IMR-90 (cell line): ENCODE measurements around the gene C13orf46. TPM values are rescaled to one million over a fixed set of nuclear protein-coding genes. Genes with fewer than 3 reads are reported as not detected.

Experiments
- ATAC-seq: fragments of 200-7000 bp; cut with Tn5 transposase; 2 replicates; pipeline ENCODE4 v1.9.1; 2020; ENCODE audit warnings: low read depth, mild to moderate bottlenecking, moderate library complexity
- BruUV-seq: library from RNA; stranded (reverse); fragments of 400-500 nt; replicated peaks from 2 replicates; lab custom pipeline; 2021; lab: Mats Ljungman, UMichigan
- CTCF ChIA-PET: fragments of 300-600 bp; formaldehyde crosslinking; extraction: SDS; loops from one replicate; lab custom pipeline; 2021; ENCODE audit warnings: antibody characterized with exemption; lab: Yijun Ruan, JAX
- POLR2A ChIA-PET: fragments of 300-600 bp; sonication (Branson Sonifier 250); formaldehyde crosslinking; loops from one replicate; lab custom pipeline; 2022; ENCODE audit warnings: antibody characterized with exemption; ENCODE audit not compliant: unreplicated experiment; lab: Charles Lee
- DNase-seq: peaks from one replicate; pipeline ENCODE4 v3.0.0; 2013
- H2AFZ ChIP-seq: replicated peaks from 2 replicates; pipeline ENCODE3; 2013; ENCODE audit warnings: low read length, mild to moderate bottlenecking; ENCODE audit not compliant: poor library complexity
- H2AK5ac ChIP-seq: 2 replicates; pipeline ENCODE4 v1.6.1; 2013; ENCODE audit warnings: low read depth, low read length, inconsistent platforms
- H2AK9ac ChIP-seq: replicated peaks from 2 replicates; pipeline ENCODE3; 2013; ENCODE audit warnings: mild to moderate bottlenecking, low read depth, low read length, moderate library complexity; ENCODE audit not compliant: poor library complexity
- H2BK120ac ChIP-seq: 2 replicates; pipeline ENCODE4 v1.6.1; 2013; ENCODE audit warnings: low read depth, low read length, inconsistent platforms
- H2BK15ac ChIP-seq: 3 replicates; pipeline ENCODE4 v1.6.1; 2013; ENCODE audit warnings: low read depth, low read length, inconsistent platforms
- H2BK20ac ChIP-seq: 2 replicates; pipeline ENCODE4 v1.6.1; 2013; ENCODE audit warnings: low read depth, mild to moderate bottlenecking, inconsistent platforms, low read length, moderate library complexity
- H2BK5ac ChIP-seq: 2 replicates; pipeline ENCODE4 v1.6.1; 2013; ENCODE audit warnings: mild to moderate bottlenecking, low read depth, low read length, inconsistent platforms; ENCODE audit not compliant: poor library complexity, severe bottlenecking
- H3K14ac ChIP-seq: replicated peaks from 2 replicates; pipeline ENCODE4 v1.6.1; 2013; ENCODE audit warnings: low read depth, low read length, inconsistent platforms
- H3K18ac ChIP-seq: 2 replicates; pipeline ENCODE4 v1.6.1; 2013; ENCODE audit warnings: low read depth, low read length, control low read depth
- H3K23ac ChIP-seq: 2 replicates; pipeline ENCODE4 v1.6.1; 2013; ENCODE audit warnings: low read depth, low read length, inconsistent platforms
- H3K27ac ChIP-seq: 2 replicates; pipeline ENCODE4 v1.5.1; 2013; ENCODE audit warnings: mild to moderate bottlenecking, control low read depth, low read length; ENCODE audit not compliant: insufficient read depth
- H3K27me3 ChIP-seq: 2 replicates; pipeline ENCODE4 v1.6.1; 2013; ENCODE audit warnings: low read length; ENCODE audit not compliant: control insufficient read depth, insufficient read depth
- H3K36me3 ChIP-seq: 2 replicates; pipeline ENCODE4 v1.6.1; 2013; ENCODE audit warnings: low read length, mixed read lengths; ENCODE audit not compliant: control insufficient read depth, insufficient read depth
- H3K4ac ChIP-seq: 2 replicates; pipeline ENCODE4 v1.6.1; 2013; ENCODE audit warnings: low read depth, low read length, inconsistent platforms
- H3K4me1 ChIP-seq: 2 replicates; pipeline ENCODE4 v1.6.1; 2013; ENCODE audit warnings: low read length, mixed read lengths; ENCODE audit not compliant: control insufficient read depth, insufficient read depth
- H3K4me2 ChIP-seq: 2 replicates; pipeline ENCODE4 v1.6.1; 2013; ENCODE audit warnings: low read depth, mild to moderate bottlenecking, control low read depth, low read length, moderate library complexity
- H3K4me3 ChIP-seq: 2 replicates; pipeline ENCODE4 v1.5.1; 2013; ENCODE audit warnings: low read depth, mild to moderate bottlenecking, control low read depth, low read length, moderate library complexity; ENCODE audit not compliant: insufficient read depth
- H3K56ac ChIP-seq: 2 replicates; pipeline ENCODE4 v1.6.1; 2013; ENCODE audit warnings: low read length, inconsistent platforms; ENCODE audit not compliant: insufficient read depth; ENCODE audit errors: extremely low read depth
- H3K79me1 ChIP-seq, 2 experiments: 2 replicates each; pipeline ENCODE4 v1.6.1; 2013; ENCODE audit warnings: low read length in 2 of 2, inconsistent platforms in 1 of 2, low read depth in 1 of 2
- H3K9ac ChIP-seq: 2 replicates; pipeline ENCODE4 v1.6.1; 2013; ENCODE audit warnings: low read depth, low read length, control low read depth
- H3K9me1 ChIP-seq: 2 replicates; pipeline ENCODE4 v1.6.1; 2013; ENCODE audit warnings: low read length, inconsistent platforms; ENCODE audit not compliant: insufficient read depth
- H3K9me3 ChIP-seq: 2 replicates; pipeline ENCODE4 v1.6.1; 2013; ENCODE audit warnings: low read length; ENCODE audit not compliant: control insufficient read depth, insufficient read depth
- H4K20me1 ChIP-seq: 2 replicates; pipeline ENCODE4 v1.6.1; 2013; ENCODE audit warnings: low read length, inconsistent platforms; ENCODE audit not compliant: insufficient read depth
- H4K5ac ChIP-seq: 2 replicates; pipeline ENCODE4 v1.6.1; 2013; ENCODE audit warnings: mild to moderate bottlenecking, low read depth, low read length, control low read depth
- H4K8ac ChIP-seq, 2 experiments: 2 replicates each; pipeline ENCODE4 v1.6.1; 2013; ENCODE audit warnings: low read depth in 2 of 2, low read length in 2 of 2, control low read depth in 1 of 2, inconsistent platforms in 1 of 2
- H4K91ac ChIP-seq: 2 replicates; pipeline ENCODE4 v1.6.1; 2013; ENCODE audit warnings: low read depth, low read length, inconsistent platforms; ENCODE audit not compliant: insufficient read depth
- BHLHE40 ChIP-seq: fragments of 150-350 bp; IDR thresholded peaks from 2 replicates; pipeline ENCODE4 v1.6.1; 2016; ENCODE audit warnings: mild to moderate bottlenecking, low read depth, low read length
- CEBPB ChIP-seq: IDR thresholded peaks from 2 replicates; pipeline ENCODE4 v1.6.1; 2012; ENCODE audit warnings: low read depth, low read length, improper control_type of control experiment
- CHD1 ChIP-seq: IDR thresholded peaks from 2 replicates; pipeline ENCODE4 v1.6.1; 2012; ENCODE audit warnings: low read depth, low read length, improper control_type of control experiment
- ELK1 ChIP-seq: fragments of 150-350 bp; IDR thresholded peaks from 2 replicates; pipeline ENCODE4 v1.6.1; 2016; ENCODE audit warnings: low read depth, mild to moderate bottlenecking, low read length, moderate library complexity, borderline replicate concordance
- FOS ChIP-seq: fragments of 150-350 bp; IDR thresholded peaks from 2 replicates; pipeline ENCODE4 v1.6.1; 2016; ENCODE audit warnings: low read depth, low read length
- MAFK ChIP-seq: IDR thresholded peaks from 2 replicates; pipeline ENCODE4 v1.6.1; 2012; ENCODE audit warnings: low read depth, low read length, improper control_type of control experiment
- MAZ ChIP-seq: IDR thresholded peaks from 2 replicates; pipeline ENCODE4 v1.6.1; 2012; ENCODE audit warnings: low read depth, mild to moderate bottlenecking, low read length, improper control_type of control experiment, moderate library complexity, borderline replicate concordance
- MXI1 ChIP-seq: IDR thresholded peaks from 2 replicates; pipeline ENCODE4 v1.6.1; 2012; ENCODE audit warnings: low read depth, mild to moderate bottlenecking, low read length, moderate library complexity, borderline replicate concordance
- NFE2L2 ChIP-seq: fragments of 150-350 bp; IDR thresholded peaks from 2 replicates; pipeline ENCODE4 v1.6.1; 2016; ENCODE audit warnings: low read depth, mild to moderate bottlenecking, low read length
- POLR2A ChIP-seq: IDR thresholded peaks from 2 replicates; pipeline ENCODE4 v1.6.1; 2012; ENCODE audit warnings: mild to moderate bottlenecking, low read depth, low read length
- RAD21 ChIP-seq: IDR thresholded peaks from 2 replicates; pipeline ENCODE4 v1.6.1; 2012; ENCODE audit warnings: low read length, improper control_type of control experiment
- RCOR1 ChIP-seq: IDR thresholded peaks from 2 replicates; pipeline ENCODE4 v1.6.1; 2012; ENCODE audit warnings: mild to moderate bottlenecking, low read length, improper control_type of control experiment; ENCODE audit not compliant: insufficient replicate concordance
- RFX5 ChIP-seq: IDR thresholded peaks from 2 replicates; pipeline ENCODE4 v1.8.0; 2012; ENCODE audit warnings: low read depth, mild to moderate bottlenecking, low read length, moderate library complexity
- SMC3 ChIP-seq: fragments of 150-350 bp; IDR thresholded peaks from 2 replicates; pipeline ENCODE4 v1.6.1; 2016; ENCODE audit warnings: low read depth, mild to moderate bottlenecking, antibody characterized with exemption, low read length, moderate library complexity
- WGBS, 2 experiments: methylation state at CpG; one replicate each; pipeline versions ENCODE4 v1.1.5 to v1.1.7; 2013; ENCODE audit warnings: missing lambda C conversion rate in 2 of 2; ENCODE audit not compliant: insufficient read length in 1 of 2; ENCODE audit errors: extremely low coverage in 2 of 2; 5-methylcytosine and 5-hydroxymethylcytosine counted together
- dilution Hi-C: fragments of 300-500 bp; cut with HindIII; formaldehyde crosslinking; loops from one replicate; pipeline ENCODE4 v1.14.3; 2018; ENCODE audit warnings: low sequenced_read_pairs; ENCODE audit not compliant: unreplicated experiment
- in situ Hi-C: fragments of 300-500 bp; cut with MboI; formaldehyde crosslinking; loops from 3 replicates; pipeline ENCODE4 v1.14.3; 2019; ENCODE audit warnings: low sequenced_read_pairs, inconsistent platforms, mixed read lengths
- intact Hi-C: fragments of 100-400 bp; cut with micrococcal nuclease; formaldehyde crosslinking; loops from 2 replicates; pipeline ENCODE4 v1.10.0; 2022
- polyA plus RNA-seq, 3 experiments: library from polyadenylated mRNA; depleted of rRNA; stranded (reverse); fragments of >200 nt; gene quantifications; 2 replicates each; pipeline ENCODE4 v1.2.3, GENCODE V29; 2012; ENCODE audit warnings: low replicate concordance in 1 of 3
- total RNA-seq: library from RNA; depleted of rRNA; stranded (reverse); fragments of >200 nt; gene quantifications from 2 replicates; pipeline ENCODE4 v1.2.3, GENCODE V29; 2012
- TF ChIP-seq, protein P1 (sequence below): fragments of 150-350 bp; IDR thresholded peaks from 2 replicates; pipeline ENCODE4 v1.6.1; 2017; ENCODE audit warnings: mild to moderate bottlenecking, antibody characterized with exemption, low read length, low read depth
- TF ChIP-seq, protein P2 (sequence below): conservative IDR thresholded peaks from 2 replicates; pipeline ENCODE4 v1.5.1; 2012; ENCODE audit warnings: mild to moderate bottlenecking, low read depth, low read length, improper control_type of control experiment

C13orf46 gene
- total and polyA plus RNA-seq, 2 of the 4 experiments (the other 2 are of a cell fraction) = under 0.01 to 2.1 TPM

DNA sequence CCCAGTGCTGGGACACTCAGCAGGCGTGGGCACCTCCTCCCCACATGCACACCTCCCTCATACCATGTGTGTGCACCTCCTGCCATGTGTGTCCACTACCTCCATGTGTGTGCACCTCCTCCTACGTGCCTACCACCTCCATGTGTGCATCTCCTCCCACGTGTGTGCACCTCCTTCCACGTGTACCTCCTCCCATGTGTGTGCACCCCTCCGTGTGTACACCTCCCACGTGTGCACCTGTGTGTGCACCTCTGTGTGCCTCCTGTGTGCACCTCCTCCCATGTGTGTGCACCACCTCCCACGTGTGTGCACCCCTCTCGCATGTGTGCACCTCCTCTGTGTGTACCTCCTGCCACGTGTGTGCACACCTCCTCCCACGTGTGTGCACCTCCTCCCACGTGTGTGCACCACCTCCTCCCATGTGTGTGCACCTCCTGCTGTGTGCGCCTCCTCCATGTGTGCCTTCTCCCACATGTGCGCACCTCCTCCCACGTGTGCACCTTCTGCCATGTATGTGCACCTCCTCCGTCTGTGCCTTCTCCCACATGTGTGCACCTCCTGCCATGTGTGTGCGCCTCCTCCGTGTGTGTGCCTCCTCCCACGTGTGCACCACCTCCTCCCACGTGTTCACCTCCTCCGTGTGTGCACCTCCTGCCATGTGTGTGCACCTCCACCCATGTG is 6.1 kb upstream of the C13orf46 start:
- Histone ChIP-seq H4K20me1 (peaks cover 17% of the 10 kb centered on the region), H3K9me1 (peaks cover 30% of the 10 kb centered on the region), H4K91ac (no peak overlapping the region), H2AFZ (peak overlapping the region; percentile 51), H2AK9ac (peak overlapping the region; percentile 55), H4K5ac (no peak overlapping the region), H3K4ac (no peak overlapping the region), H3K18ac (no peak overlapping the region), H4K8ac (no peak overlapping the region), H3K14ac (no peak overlapping the region), H3K27me3 (no peaks in the 10 kb centered on the region), H3K56ac (no peak overlapping the region), H2BK20ac (no peak overlapping the region), H2BK5ac (no peak overlapping the region), H3K4me3 (no peak overlapping the region), H3K4me2 (no peak overlapping the region), H3K23ac (no peak overlapping the region), H3K79me1 (peaks cover 6 to 53% of the 10 kb centered on the region in 2 experiments; a peak in 3 of 4 replicates), H3K9me3 (no peaks in the 10 kb centered on the region), H2AK5ac (no peak overlapping the region; the same call in 1 of the 2 replicates), H3K4me1 (peaks cover 10% of the 10 kb centered on the region), H2BK120ac (no peak overlapping the region), H2BK15ac (no peak overlapping the region), H3K27ac (no peak overlapping the region), H3K36me3 (peaks cover 66% of the 10 kb centered on the region), H3K9ac (no peak overlapping the region)
- 96% methylated on average over 17 of the region's 20 CpGs; no CpG with 5 or more reads in 1 of the 2 experiments for WGBS, 2 experiments
- in situ Hi-C loops = no loop called here
- ChIA-PET POLR2A (no interaction called here), CTCF (no interaction called here)
- no TSS peak for BruUV-seq
- DNase-seq = no peak
- intact Hi-C loops = no loop called here
- dilution Hi-C loops = no loop called here
- TF ChIP-seq NFE2L2 (no peak), CHD1 (no peak), POLR2A (no peak), SMC3 (no peak), MAZ (no peak), FOS (no peak), ELK1 (no peak), RAD21 (no peak), BHLHE40 (no peak), RCOR1 (no peak), RFX5 (no peak), MAFK (no peak), CEBPB (no peak), MXI1 (no peak)
- TF ChIP-seq, protein P1, sequence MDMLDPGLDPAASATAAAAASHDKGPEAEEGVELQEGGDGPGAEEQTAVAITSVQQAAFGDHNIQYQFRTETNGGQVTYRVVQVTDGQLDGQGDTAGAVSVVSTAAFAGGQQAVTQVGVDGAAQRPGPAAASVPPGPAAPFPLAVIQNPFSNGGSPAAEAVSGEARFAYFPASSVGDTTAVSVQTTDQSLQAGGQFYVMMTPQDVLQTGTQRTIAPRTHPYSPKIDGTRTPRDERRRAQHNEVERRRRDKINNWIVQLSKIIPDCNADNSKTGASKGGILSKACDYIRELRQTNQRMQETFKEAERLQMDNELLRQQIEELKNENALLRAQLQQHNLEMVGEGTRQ = no peak
- TF ChIP-seq, protein P2, sequence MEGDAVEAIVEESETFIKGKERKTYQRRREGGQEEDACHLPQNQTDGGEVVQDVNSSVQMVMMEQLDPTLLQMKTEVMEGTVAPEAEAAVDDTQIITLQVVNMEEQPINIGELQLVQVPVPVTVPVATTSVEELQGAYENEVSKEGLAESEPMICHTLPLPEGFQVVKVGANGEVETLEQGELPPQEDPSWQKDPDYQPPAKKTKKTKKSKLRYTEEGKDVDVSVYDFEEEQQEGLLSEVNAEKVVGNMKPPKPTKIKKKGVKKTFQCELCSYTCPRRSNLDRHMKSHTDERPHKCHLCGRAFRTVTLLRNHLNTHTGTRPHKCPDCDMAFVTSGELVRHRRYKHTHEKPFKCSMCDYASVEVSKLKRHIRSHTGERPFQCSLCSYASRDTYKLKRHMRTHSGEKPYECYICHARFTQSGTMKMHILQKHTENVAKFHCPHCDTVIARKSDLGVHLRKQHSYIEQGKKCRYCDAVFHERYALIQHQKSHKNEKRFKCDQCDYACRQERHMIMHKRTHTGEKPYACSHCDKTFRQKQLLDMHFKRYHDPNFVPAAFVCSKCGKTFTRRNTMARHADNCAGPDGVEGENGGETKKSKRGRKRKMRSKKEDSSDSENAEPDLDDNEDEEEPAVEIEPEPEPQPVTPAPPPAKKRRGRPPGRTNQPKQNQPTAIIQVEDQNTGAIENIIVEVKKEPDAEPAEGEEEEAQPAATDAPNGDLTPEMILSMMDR = no peak
- no peak for ATAC-seq
